ENCODE data around the gene YIF1A.
"Not testable (repeated sequence)": the region's sequence is repeated elsewhere in the genome, so short reads cannot be mapped to it uniquely, and the experiment has no call there.

Gene YIF1A

GRCh38 chr11:66313321-66314185, 24.6 kb upstream of the YIF1A start:
- no peak for TF ChIP-seq CTCF (IDR thresholded peaks at IDR 0.05; ENCODE audit: extremely low read depth, insufficient read depth, missing control alignments)
- DNase-seq (ENCODE audit: low spot score) = no peak
- in situ Hi-C loops (cut with MboI; ENCODE audit: low pct_unique_long_range_greater_than_20kb, low sequenced_read_pairs, unreplicated experiment) = no loop called here

GRCh38 chr11:66312549-66313320, 23.8 kb upstream of the YIF1A start:
- in situ Hi-C loops (cut with MboI; ENCODE audit: low pct_unique_long_range_greater_than_20kb, low sequenced_read_pairs, unreplicated experiment) = no loop called here
- no peak for TF ChIP-seq CTCF (IDR thresholded peaks at IDR 0.05; ENCODE audit: extremely low read depth, insufficient read depth, missing control alignments)

GRCh38 chr11:66311965-66312548, 23.1 kb upstream of the YIF1A start:
- in situ Hi-C loops (cut with MboI; ENCODE audit: low pct_unique_long_range_greater_than_20kb, low sequenced_read_pairs, unreplicated experiment) = no loop called here
- DNase-seq (ENCODE audit: low spot score) = peak; percentile 86
- peak; percentile 19 for TF ChIP-seq CTCF (IDR thresholded peaks at IDR 0.05; ENCODE audit: extremely low read depth, insufficient read depth, missing control alignments)

More at GRCh38 chr11:66312549-66313320, 23.8 kb upstream of the YIF1A start:
- DNase-seq (ENCODE audit: low spot score) = peak; percentile 99

- DNase-seq (ENCODE audit: low spot score) = no peak
- in situ Hi-C loops (cut with MboI; ENCODE audit: low pct_unique_long_range_greater_than_20kb, low sequenced_read_pairs, unreplicated experiment) = no loop called here
- TF ChIP-seq CTCF (IDR thresholded peaks at IDR 0.05; ENCODE audit: extremely low read depth, insufficient read depth, missing control alignments) = peak; percentile 96
Observed at GRCh38 chr11:66311470-66311964, 22.6 kb upstream of the YIF1A start.

- in situ Hi-C loops (cut with MboI; ENCODE audit: low pct_unique_long_range_greater_than_20kb, low sequenced_read_pairs, unreplicated experiment); DNase-seq (ENCODE audit: low spot score): not testable (repeated sequence)
Observed at GRCh38 chr11:66310803-66311440, 22.0 kb upstream of the YIF1A start.

- no peak for DNase-seq (ENCODE audit: low spot score)
- no peak for TF ChIP-seq CTCF (IDR thresholded peaks at IDR 0.05; ENCODE audit: extremely low read depth, insufficient read depth, missing control alignments)
- in situ Hi-C loops (cut with MboI; ENCODE audit: low pct_unique_long_range_greater_than_20kb, low sequenced_read_pairs, unreplicated experiment) = no loop called here
Observed at GRCh38 chr11:66310324-66310723, 21.4 kb upstream of the YIF1A start.

Data from GM13977 (cell line).